NCI-H2196 treated with DMSO at 0.1 percent for 48 hours (cell line): ENCODE data around the gene ALOXE3.
"Not testable (repeated sequence)": the region's sequence is repeated elsewhere in the genome, so short reads cannot be mapped to it uniquely, and the experiment has no call there.

Source experiments
- DNase-seq: peaks from one replicate; lab custom pipeline; 2025; ENCODE audit not compliant: unreplicated experiment; lab: John Stamatoyannopoulos, UW

Gene ALOXE3

GRCh38 chr17:8122924-8123694 lies 4.8 kb upstream of the ALOXE3 start:
- DNase-seq = no peak

- no peak for DNase-seq
Observed at GRCh38 chr17:8122422-8122923, 4.2 kb upstream of the ALOXE3 start.

- no peak for DNase-seq
Observed at GRCh38 chr17:8121681-8122421, 3.5 kb upstream of the ALOXE3 start.

GRCh38 chr17:8121407-8121680 lies 3.0 kb upstream of the ALOXE3 start:
- DNase-seq = no peak

- no peak for DNase-seq
Observed at GRCh38 chr17:8120520-8121406, 2.4 kb upstream of the ALOXE3 start.

GRCh38 chr17:8119581-8120519 lies 1.5 kb upstream of the ALOXE3 start:
- no peak for DNase-seq

GRCh38 chr17:8118769-8119580 lies 661 bp upstream of the ALOXE3 start:
- no peak for DNase-seq

GRCh38 chr17:8117367-8117979 lies 841 bp downstream of the ALOXE3 start:
- no peak for DNase-seq

- DNase-seq = no peak
Observed at GRCh38 chr17:8116776-8117175, 1.5 kb downstream of the ALOXE3 start.

GRCh38 chr17:8110907-8111306 lies 7.4 kb downstream of the ALOXE3 start:
- no peak for DNase-seq

- no peak for DNase-seq
Observed at GRCh38 chr17:8110456-8110804, 7.9 kb downstream of the ALOXE3 start.

- DNase-seq = no peak
Observed at GRCh38 chr17:8109661-8110455, 8.5 kb downstream of the ALOXE3 start.

GRCh38 chr17:8108972-8109660 lies 9.2 kb downstream of the ALOXE3 start:
- DNase-seq = no peak

- DNase-seq = not testable (repeated sequence)
Observed at GRCh38 chr17:8106980-8107379, 11.3 kb downstream of the ALOXE3 start.

- no peak for DNase-seq
Observed at GRCh38 chr17:8105957-8106398, 12.3 kb downstream of the ALOXE3 start.

- no peak for DNase-seq
Observed at GRCh38 chr17:8104911-8105310, 13.4 kb downstream of the ALOXE3 start.

GRCh38 chr17:8103549-8103948 lies 14.8 kb downstream of the ALOXE3 start:
- DNase-seq = no peak

GRCh38 chr17:8101721-8102120 lies 16.6 kb downstream of the ALOXE3 start:
- no peak for DNase-seq
